ENCODE data around the gene LMO3. TPM values are rescaled to one million over a fixed set of nuclear protein-coding genes. Genes with fewer than 3 reads are reported as not detected.

Gene LMO3
- total and polyA plus RNA-seq, 2 of the 13 experiments (the other 11 are each of a cell fraction or from before 2014, with no cell fraction given) = not detected

- POLR2A ChIA-PET = no interaction called here
- H3K4me2 ChIP-seq (ENCODE audit: low read depth, low read length) = no peak overlapping the region
- H3K79me2 ChIP-seq (ENCODE audit: insufficient read depth, low read length) = no peaks in the 10 kb centered on the region
- FAIRE-seq (no peak), DNase-seq (ENCODE audit: low spot score) (no peak), ATAC-seq (no peak)
- H3K27ac ChIP-seq (ENCODE audit: extremely low read length, insufficient read depth, low read length) = no peak overlapping the region
- no TSS peak for BruUV-seq (replicated peaks)
- no peak overlapping the region for H3K4me3 ChIP-seq (replicated peaks in 1 of 3; ENCODE audit: insufficient read depth in 1 of 3, low read depth in 2 of 3, low read length in 3 of 3)
- H3K9me3 ChIP-seq (ENCODE audit: low read length) = no peaks in the 10 kb centered on the region
- no peak overlapping the region for H2AFZ ChIP-seq (ENCODE audit: low read length)
- CTCF ChIA-PET (ENCODE audit: low intra/inter-chr PET ratio, low total read pairs) = no interaction called here
- no peak for TF ChIP-seq NR1H2 (CRISPR knock-in tag; IDR thresholded peaks at IDR 0.05; ENCODE audit: borderline replicate concordance, low read depth)
- TF ChIP-seq HMGA1 (CRISPR knock-in tag; conservative IDR thresholded peaks at IDR 0.05) = no peak
- TF ChIP-seq, protein P1, sequence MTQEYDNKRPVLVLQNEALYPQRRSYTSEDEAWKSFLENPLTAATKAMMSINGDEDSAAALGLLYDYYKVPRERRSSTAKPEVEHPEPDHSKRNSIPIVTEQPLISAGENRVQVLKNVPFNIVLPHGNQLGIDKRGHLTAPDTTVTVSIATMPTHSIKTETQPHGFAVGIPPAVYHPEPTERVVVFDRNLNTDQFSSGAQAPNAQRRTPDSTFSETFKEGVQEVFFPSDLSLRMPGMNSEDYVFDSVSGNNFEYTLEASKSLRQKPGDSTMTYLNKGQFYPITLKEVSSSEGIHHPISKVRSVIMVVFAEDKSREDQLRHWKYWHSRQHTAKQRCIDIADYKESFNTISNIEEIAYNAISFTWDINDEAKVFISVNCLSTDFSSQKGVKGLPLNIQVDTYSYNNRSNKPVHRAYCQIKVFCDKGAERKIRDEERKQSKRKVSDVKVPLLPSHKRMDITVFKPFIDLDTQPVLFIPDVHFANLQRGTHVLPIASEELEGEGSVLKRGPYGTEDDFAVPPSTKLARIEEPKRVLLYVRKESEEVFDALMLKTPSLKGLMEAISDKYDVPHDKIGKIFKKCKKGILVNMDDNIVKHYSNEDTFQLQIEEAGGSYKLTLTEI (CRISPR knock-in tag; conservative IDR thresholded peaks at IDR 0.05) = no peak
- TF ChIP-seq BHLHE40 (IDR thresholded peaks at IDR 0.05; ENCODE audit: low read length) = no peak
- no peak for TF ChIP-seq ARNT (IDR thresholded peaks at IDR 0.05)
- H4K20me1 ChIP-seq (ENCODE audit: insufficient read depth, low read length) = no peaks in the 10 kb centered on the region
- in situ Hi-C loops (cut with HindIII; ENCODE audit: extremely low pct_ligation_motif_present, low pct_unique_long_range_greater_than_20kb) (no loop called here), intact Hi-C loops (cut with micrococcal nuclease; ENCODE audit: unreplicated experiment) (no loop called here)
- no peak overlapping the region for H3K9ac ChIP-seq (ENCODE audit: insufficient read depth, low read depth, low read length)
- no peaks in the 10 kb centered on the region for H3K4me1 ChIP-seq (ENCODE audit: insufficient read depth, low read length)
- H3K27me3 ChIP-seq (ENCODE audit: control insufficient read depth in 1 of 2, insufficient read depth in 2 of 2, low read length in 2 of 2) = no peaks in the 10 kb centered on the region; a peak in 1 of 5 replicates
- no peaks in the 10 kb centered on the region for H3K36me3 ChIP-seq (replicated peaks in 1 of 2; ENCODE audit: control insufficient read depth in 1 of 2, insufficient read depth in 2 of 2, low read length in 2 of 2)
Measured at GRCh38 chr12:16506394-16506793, 99.6 kb downstream of the LMO3 start.

DNA sequence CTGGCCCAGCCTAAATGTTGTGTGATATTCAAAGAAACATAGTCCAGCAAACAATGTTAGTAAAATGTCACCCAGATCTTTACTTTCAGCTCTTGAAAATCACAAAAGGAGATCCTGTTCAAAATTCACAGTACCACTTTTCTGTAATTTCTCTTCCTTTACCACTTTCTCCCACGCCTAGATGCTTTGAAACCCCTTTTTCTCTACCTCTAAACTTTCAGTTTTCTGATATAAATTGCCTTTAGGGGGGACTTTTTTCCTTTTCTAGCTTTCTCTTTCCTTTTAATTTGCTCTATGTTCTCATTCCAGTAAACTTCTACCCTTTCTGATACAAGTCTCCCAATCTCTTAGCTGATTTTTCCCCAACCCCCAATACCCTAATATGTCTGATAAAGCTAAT lies 101.8 kb downstream of the LMO3 start:
- ChIA-PET CTCF (ENCODE audit: low intra/inter-chr PET ratio, low total read pairs) (no interaction called here), POLR2A (no interaction called here)
- in situ Hi-C loops (cut with HindIII; ENCODE audit: extremely low pct_ligation_motif_present, low pct_unique_long_range_greater_than_20kb) = no loop called here
- intact Hi-C loops (cut with micrococcal nuclease; ENCODE audit: unreplicated experiment) = no loop called here
- DNase-seq (ENCODE audit: low spot score) (no peak), FAIRE-seq (no peak), ATAC-seq (no peak)
- Histone ChIP-seq H3K4me3 (replicated peaks in 1 of 3; ENCODE audit: insufficient read depth in 1 of 3, low read depth in 2 of 3, low read length in 3 of 3) (no peak overlapping the region), H3K4me1 (ENCODE audit: insufficient read depth, low read length) (no peaks in the 10 kb centered on the region), H3K4me2 (ENCODE audit: low read depth, low read length) (no peak overlapping the region), H3K9ac (ENCODE audit: insufficient read depth, low read depth, low read length) (no peak overlapping the region), H3K27ac (ENCODE audit: extremely low read length, insufficient read depth, low read length) (no peak overlapping the region), H2AFZ (ENCODE audit: low read length) (no peak overlapping the region), H3K36me3 (replicated peaks in 1 of 2; ENCODE audit: control insufficient read depth in 1 of 2, insufficient read depth in 2 of 2, low read length in 2 of 2) (no peaks in the 10 kb centered on the region), H4K20me1 (ENCODE audit: insufficient read depth, low read length) (no peaks in the 10 kb centered on the region), H3K27me3 (ENCODE audit: control insufficient read depth in 1 of 2, insufficient read depth in 2 of 2, low read length in 2 of 2) (no peaks in the 10 kb centered on the region; a peak in 1 of 5 replicates), H3K79me2 (ENCODE audit: insufficient read depth, low read length) (no peaks in the 10 kb centered on the region), H3K9me3 (ENCODE audit: low read length) (no peaks in the 10 kb centered on the region)
- BruUV-seq (replicated peaks) = no TSS peak
- WGBS (ENCODE audit: low lambda C conversion rate) = 56% methylated on average over 1 of the region's 1 CpG
- TF ChIP-seq ZNF766 (CRISPR knock-in tag; IDR thresholded peaks at IDR 0.05; ENCODE audit: borderline replicate concordance) (no peak), POLR2AphosphoS5 (IDR thresholded peaks at IDR 0.05; ENCODE audit: low read depth, low read length) (no peak), NAIF1 (CRISPR knock-in tag; IDR thresholded peaks at IDR 0.05; ENCODE audit: borderline replicate concordance) (no peak), ZNF747 (CRISPR knock-in tag; IDR thresholded peaks at IDR 0.05; ENCODE audit: borderline replicate concordance) (no peak), BCL6 (CRISPR knock-in tag; IDR thresholded peaks at IDR 0.05) (no peak), ZFAT (CRISPR knock-in tag; conservative IDR thresholded peaks at IDR 0.05) (no peak), HNF4G (IDR thresholded peaks at IDR 0.05; ENCODE audit: borderline replicate concordance, low read depth, low read length) (no peak), HNF4G (CRISPR knock-in tag; IDR thresholded peaks at IDR 0.05; ENCODE audit: borderline replicate concordance, low read depth) (no peak)
- TF ChIP-seq, protein P2, sequence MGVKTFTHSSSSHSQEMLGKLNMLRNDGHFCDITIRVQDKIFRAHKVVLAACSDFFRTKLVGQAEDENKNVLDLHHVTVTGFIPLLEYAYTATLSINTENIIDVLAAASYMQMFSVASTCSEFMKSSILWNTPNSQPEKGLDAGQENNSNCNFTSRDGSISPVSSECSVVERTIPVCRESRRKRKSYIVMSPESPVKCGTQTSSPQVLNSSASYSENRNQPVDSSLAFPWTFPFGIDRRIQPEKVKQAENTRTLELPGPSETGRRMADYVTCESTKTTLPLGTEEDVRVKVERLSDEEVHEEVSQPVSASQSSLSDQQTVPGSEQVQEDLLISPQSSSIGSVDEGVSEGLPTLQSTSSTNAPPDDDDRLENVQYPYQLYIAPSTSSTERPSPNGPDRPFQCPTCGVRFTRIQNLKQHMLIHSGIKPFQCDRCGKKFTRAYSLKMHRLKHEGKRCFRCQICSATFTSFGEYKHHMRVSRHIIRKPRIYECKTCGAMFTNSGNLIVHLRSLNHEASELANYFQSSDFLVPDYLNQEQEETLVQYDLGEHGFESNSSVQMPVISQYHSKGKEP (CRISPR knock-in tag; IDR thresholded peaks at IDR 0.05) = no peak
- TF ChIP-seq, protein P3, sequence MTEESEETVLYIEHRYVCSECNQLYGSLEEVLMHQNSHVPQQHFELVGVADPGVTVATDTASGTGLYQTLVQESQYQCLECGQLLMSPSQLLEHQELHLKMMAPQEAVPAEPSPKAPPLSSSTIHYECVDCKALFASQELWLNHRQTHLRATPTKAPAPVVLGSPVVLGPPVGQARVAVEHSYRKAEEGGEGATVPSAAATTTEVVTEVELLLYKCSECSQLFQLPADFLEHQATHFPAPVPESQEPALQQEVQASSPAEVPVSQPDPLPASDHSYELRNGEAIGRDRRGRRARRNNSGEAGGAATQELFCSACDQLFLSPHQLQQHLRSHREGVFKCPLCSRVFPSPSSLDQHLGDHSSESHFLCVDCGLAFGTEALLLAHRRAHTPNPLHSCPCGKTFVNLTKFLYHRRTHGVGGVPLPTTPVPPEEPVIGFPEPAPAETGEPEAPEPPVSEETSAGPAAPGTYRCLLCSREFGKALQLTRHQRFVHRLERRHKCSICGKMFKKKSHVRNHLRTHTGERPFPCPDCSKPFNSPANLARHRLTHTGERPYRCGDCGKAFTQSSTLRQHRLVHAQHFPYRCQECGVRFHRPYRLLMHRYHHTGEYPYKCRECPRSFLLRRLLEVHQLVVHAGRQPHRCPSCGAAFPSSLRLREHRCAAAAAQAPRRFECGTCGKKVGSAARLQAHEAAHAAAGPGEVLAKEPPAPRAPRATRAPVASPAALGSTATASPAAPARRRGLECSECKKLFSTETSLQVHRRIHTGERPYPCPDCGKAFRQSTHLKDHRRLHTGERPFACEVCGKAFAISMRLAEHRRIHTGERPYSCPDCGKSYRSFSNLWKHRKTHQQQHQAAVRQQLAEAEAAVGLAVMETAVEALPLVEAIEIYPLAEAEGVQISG (CRISPR knock-in tag; IDR thresholded peaks at IDR 0.05) = no peak

Data from HepG2 (cell line).